Keratinocyte (primary cell): ENCODE results near the gene VWDE.

ENCODE experiments used
- EZH2 ChIP-seq: IDR thresholded peaks from one replicate; pipeline ENCODE4 v1.6.1; 2012; ENCODE audit warnings: inconsistent platforms, mild to moderate bottlenecking, low read length, moderate library complexity
- TF ChIP-seq, protein P1 (sequence below), 3 experiments: IDR thresholded peaks in 1 of 3; conservative IDR thresholded peaks in 1 of 3; optimal IDR thresholded peaks in 1 of 3; 2 replicates in 2 of 3; 3 replicates in 1 of 3; pipeline versions ENCODE3 to v1.5.1; 2011; ENCODE audit warnings: low read length in 3 of 3, mild to moderate bottlenecking in 3 of 3, moderate library complexity in 2 of 3, control low read depth in 1 of 3, inconsistent platforms in 1 of 3; ENCODE audit not compliant: insufficient read depth in 2 of 3; ENCODE audit errors: extremely low read depth in 1 of 3

GRCh38 chr7:12412407-12412806 lies 8.7 kb upstream of the VWDE start:
- TF ChIP-seq, protein P1, sequence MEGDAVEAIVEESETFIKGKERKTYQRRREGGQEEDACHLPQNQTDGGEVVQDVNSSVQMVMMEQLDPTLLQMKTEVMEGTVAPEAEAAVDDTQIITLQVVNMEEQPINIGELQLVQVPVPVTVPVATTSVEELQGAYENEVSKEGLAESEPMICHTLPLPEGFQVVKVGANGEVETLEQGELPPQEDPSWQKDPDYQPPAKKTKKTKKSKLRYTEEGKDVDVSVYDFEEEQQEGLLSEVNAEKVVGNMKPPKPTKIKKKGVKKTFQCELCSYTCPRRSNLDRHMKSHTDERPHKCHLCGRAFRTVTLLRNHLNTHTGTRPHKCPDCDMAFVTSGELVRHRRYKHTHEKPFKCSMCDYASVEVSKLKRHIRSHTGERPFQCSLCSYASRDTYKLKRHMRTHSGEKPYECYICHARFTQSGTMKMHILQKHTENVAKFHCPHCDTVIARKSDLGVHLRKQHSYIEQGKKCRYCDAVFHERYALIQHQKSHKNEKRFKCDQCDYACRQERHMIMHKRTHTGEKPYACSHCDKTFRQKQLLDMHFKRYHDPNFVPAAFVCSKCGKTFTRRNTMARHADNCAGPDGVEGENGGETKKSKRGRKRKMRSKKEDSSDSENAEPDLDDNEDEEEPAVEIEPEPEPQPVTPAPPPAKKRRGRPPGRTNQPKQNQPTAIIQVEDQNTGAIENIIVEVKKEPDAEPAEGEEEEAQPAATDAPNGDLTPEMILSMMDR (optimal IDR thresholded peaks at IDR 0.05 in 1 of 3, IDR thresholded peaks at IDR 0.05 in 1 of 3, conservative IDR thresholded peaks at IDR 0.05 in 1 of 3; ENCODE audit: extremely low read depth in 1 of 3, insufficient read depth in 2 of 3, low read length in 3 of 3), result no peak
- no peak for TF ChIP-seq EZH2
